GM21447 (cell line): ENCODE data around the gene CAPN8.

Experiments
- ATAC-seq: cut with Tn5 transposase; IDR thresholded peaks from one replicate; pipeline ENCODE4 v1.9.1; 2021; ENCODE audit not compliant: unreplicated experiment

Gene CAPN8

GRCh38 chr1:223657978-223658377, 7.5 kb downstream of the CAPN8 start:
- no peak for ATAC-seq

- no peak for ATAC-seq
Measured at GRCh38 chr1:223654083-223654482, 11.4 kb downstream of the CAPN8 start.

GRCh38 chr1:223653431-223653830, 12.1 kb downstream of the CAPN8 start:
- ATAC-seq, result no peak

GRCh38 chr1:223653015-223653414, 12.5 kb downstream of the CAPN8 start:
- ATAC-seq, result no peak

DNA sequence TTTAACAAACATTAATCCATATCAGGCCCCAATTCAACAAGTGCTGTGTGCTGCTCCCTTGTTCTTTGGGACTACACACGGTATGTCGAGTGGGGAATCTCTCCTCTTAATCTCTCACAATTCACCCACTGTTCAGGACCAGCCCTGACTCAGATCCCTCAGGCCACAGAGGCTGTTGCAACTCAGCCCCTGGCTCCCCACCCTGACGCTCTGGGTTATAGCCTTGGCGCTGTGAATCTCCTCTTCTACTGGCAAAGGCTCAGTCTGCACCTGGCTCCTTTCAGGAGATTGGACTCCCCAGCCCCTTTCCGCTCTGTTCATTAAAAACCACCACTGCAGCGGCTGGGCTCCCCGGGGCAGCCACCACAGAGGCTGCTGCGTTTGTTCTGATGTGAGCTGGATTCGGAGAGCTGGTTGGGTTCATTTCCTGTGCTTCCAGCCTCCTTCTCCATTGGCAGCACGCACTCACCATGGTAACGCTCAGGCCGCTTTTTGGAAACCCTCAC, 13.0 kb downstream of the CAPN8 start:
- no peak for ATAC-seq

DNA sequence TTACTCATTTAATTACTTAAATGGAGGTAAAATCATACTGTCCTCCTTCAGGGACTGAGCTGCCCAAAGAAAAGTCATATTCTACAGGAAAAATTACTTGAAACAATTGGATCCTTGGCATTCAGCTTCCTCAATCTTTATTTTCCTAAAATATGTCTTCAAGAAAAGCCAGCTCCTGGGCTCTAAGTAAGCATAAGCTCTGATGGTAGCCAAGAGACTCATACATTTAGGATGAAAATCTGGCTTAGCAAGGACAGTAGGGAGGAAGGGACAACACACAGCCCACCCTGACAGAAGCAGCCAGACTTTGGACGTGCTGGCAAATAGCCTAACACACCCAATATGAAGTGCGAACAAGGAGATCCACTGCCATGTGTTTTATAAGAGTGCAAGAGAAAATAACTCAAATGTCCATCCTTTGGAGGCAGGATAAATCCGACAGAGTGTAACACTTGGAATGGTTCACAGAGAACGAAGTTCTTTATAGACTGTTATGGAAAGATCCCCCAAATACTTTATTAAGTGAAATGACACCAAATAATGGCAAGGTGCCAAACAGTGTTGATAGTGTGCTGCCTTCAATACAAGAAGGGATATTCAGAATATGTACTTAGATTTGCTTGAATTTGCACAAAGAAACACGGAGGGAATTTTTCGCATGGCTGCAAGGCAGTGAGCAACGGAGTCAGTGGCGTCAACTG, 14.1 kb downstream of the CAPN8 start:
- ATAC-seq, result no peak

- ATAC-seq, result no peak
Measured at GRCh38 chr1:223650465-223650864, 15.0 kb downstream of the CAPN8 start.

DNA sequence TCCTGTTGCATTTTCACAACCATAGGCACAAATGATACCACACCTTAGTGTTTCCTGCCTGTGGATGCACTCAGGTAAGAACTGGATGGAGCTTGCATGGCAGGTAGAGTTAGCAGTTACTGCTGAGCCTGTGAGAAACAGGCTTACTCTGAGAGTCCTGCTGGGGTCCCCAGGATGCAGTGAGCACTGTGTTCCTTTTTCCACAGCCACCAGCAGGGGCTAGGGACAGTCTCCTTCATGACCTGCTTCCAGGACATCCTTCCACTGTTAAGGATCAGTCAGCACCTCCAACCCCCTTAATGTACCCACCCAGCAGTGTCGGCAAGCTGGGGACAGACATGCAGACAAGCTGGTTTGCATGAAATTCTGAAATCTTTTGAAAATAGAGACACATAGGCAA, 16.3 kb downstream of the CAPN8 start:
- no peak for ATAC-seq

- no peak for ATAC-seq
Measured at GRCh38 chr1:223647249-223647648, 18.3 kb downstream of the CAPN8 start.

GRCh38 chr1:223645903-223646302, 19.6 kb downstream of the CAPN8 start:
- ATAC-seq, result no peak

DNA sequence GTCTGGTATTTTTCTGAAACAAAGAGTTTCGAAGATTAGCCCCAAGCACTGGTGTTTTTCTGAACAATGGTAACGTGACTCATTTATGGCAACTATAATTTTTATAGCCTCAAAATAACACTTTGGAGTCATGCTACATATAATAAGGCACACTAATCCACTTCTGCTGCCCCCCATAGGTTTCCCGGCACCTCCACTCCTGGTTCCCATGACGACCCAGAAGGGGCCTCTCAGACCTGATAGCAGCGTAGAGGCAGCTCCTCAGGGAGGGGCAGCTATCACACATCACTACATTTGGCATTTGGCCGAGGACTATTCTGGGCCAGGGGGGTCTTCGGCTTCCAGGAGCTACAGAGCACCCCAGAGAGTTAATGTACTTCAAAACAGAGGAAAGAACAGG, 23.3 kb downstream of the CAPN8 start:
- no peak for ATAC-seq

DNA sequence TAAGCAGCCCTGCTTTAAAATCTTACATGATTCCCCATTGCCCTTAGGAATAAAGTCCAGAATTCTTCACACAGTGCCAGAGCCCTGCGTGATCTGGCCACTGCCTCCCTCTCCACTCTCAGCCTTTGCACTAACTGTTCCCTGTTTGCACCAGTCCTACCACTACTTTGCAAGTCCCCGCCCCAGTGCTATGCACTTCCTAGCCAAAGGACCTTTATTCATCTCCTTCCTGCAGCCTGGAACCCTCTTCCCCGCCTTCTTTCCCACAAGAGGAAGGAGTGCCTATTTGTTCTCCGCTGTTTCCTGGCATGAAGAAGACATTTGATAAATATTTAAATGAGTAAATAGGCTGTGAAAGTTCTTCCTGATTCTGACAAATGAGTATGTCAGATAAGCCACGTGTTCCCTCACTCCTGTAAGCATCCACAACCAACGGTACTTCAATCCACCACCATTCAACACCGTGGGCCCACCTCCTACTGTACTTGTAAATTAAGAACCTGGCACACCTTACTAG, 23.9 kb downstream of the CAPN8 start:
- ATAC-seq, result no peak

DNA sequence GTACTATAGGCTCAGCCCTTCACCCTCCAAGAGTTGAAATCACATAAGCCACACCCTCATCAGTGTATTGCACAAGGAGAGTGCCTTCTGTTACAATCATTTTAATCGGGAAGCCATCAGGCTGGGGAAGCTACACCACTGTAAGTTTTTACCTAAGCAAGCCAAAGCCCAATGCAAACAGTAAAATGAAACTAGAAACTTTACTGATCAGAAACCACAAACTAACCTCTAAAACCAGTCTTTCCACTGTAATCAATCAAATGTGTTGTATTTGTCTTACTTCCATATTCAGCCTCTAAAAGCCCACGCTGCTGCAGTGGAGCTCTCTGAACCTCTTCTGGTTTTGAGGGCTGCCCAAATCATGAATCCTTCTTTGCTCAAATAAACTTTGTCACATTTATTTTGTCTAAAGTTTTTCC, 26.2 kb downstream of the CAPN8 start:
- ATAC-seq, result no peak

- ATAC-seq, result no peak
Measured at GRCh38 chr1:223635236-223635635, 30.3 kb downstream of the CAPN8 start.

- no peak for ATAC-seq
Measured at GRCh38 chr1:223634423-223634822, 31.1 kb downstream of the CAPN8 start.

GRCh38 chr1:223631956-223632355, 33.5 kb downstream of the CAPN8 start:
- ATAC-seq, result no peak

DNA sequence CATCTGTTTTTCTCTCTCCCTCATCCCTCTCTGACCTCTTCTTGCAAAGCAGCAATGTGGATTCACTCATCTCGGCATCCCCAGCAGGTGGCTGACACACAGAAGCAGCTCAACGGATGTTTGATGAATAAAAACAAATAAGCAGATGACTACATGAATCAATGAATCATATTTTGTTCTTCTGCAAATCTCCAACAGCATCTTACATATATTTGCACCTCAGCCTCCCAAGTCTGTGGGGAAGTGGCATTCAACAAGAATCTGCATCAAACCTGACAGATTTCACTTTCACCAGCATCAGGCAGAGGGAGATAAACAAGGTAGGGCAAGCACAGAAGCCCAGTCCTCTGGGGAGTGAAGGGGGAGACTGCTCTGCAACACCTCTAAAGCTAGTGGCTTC, 34.0 kb downstream of the CAPN8 start:
- no peak for ATAC-seq

DNA sequence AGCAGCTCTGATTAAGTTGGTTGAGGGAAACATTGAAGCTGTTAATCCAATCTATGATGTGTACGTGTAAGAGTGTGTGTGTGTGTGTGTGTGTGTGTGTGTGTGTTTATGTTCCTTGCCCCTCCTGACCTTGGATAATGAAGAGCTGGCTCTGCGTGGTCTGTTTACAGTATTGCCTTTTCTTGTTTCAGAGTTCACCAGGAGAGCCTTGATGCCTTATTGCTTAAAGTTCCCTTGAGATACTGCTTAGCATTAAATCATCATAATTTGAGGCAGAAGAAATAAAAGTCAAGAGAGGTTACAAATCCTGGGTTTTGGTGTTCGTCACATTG, 36.4 kb downstream of the CAPN8 start:
- ATAC-seq, result no peak

- no peak for ATAC-seq
Measured at GRCh38 chr1:223628233-223629125, 37.0 kb downstream of the CAPN8 start.

DNA sequence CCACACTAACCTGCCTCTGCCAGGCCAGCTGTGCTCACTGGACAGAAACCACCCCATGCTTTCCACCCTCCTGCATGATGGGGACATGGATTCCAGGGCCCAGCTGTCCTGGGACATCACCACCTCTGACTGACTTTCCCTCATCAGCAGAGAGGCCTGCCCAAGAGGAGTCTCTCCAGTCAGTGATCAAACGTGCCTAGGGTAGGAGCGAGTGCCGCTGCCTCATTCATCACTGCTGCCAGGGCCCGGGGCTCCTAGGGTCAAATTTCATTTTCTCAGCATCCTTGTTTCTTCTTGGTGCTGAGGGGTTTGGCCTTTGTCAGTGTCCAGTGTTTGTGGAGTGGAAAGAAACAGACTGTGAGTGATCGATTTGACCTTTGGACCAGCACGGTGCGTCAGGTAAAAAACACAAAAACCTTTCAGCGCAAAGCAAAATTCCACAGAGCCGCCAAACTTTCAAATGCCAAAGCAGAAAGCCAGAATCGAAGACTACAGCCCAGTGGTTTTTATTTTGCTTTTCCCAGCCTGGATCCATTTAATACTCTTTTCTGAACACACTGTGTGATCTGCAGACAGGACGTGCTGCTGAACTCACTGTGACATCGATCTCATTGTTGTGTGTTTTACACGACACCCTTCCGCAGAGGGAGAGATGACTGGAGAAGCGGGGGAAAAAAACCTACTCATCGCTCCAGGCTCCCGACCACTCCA, 43.2 kb downstream of the CAPN8 start:
- ATAC-seq, result no peak

DNA sequence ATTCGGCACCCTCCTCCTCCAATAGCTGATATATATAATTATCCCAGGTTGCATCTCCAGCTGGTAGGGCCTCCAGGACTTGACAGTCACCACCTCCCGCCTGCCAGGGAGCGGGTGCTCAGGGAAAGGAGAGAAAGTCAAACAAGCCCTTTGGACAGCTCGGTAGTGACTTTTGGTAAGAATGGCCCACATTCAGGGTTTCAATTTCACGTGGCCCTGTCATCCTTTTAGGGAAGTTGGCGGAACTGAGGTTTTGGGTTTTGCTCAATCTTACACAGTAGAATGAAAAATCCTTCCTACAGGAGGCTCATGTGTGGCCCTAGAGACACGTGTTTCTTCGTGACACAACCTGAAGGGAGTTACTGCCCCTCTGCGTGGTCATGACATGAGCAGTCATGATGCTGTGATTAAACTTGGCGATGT, 44.2 kb downstream of the CAPN8 start:
- peak; percentile 91 for ATAC-seq
